ENCODE results near the gene RIC3. TPM values are rescaled to one million over a fixed set of nuclear protein-coding genes. Genes with fewer than 3 reads are reported as not detected.
A peak's percentile ranks its signal among the peaks of the same experiment; 100 is the strongest.

Gene RIC3
- total RNA-seq, 2 experiments from 2014 or later, result 7.8 to 9.4 TPM

GRCh38 chr11:8084352-8084751 lies 84.5 kb downstream of the RIC3 start:
- ChIA-PET POLR2A (no interaction called here), CTCF (no interaction called here)
- Mint-ChIP-seq H3K4me1 (ENCODE audit: low read depth) (peaks cover 3% of the 10 kb centered on the region), H3K36me3 (ENCODE audit: low read depth) (no peaks in the 10 kb centered on the region), H3K9me3 (ENCODE audit: insufficient read depth) (no peaks in the 10 kb centered on the region), H3K27me3 (ENCODE audit: low read depth) (peaks cover 36% of the 10 kb centered on the region), H3K27ac (no peak overlapping the region), H3K4me3 (no peak overlapping the region)
- ATAC-seq (no peak), DNase-seq (no peak)

GRCh38 chr11:8083871-8084281 lies 84.9 kb downstream of the RIC3 start:
- ATAC-seq (no peak), DNase-seq (no peak)
- no peaks in the 10 kb centered on the region for H3K9me3 Mint-ChIP-seq (ENCODE audit: insufficient read depth)
- H3K36me3 Mint-ChIP-seq (ENCODE audit: low read depth), result no peaks in the 10 kb centered on the region
- no peak overlapping the region for H3K4me3 Mint-ChIP-seq
- H3K27me3 Mint-ChIP-seq (ENCODE audit: low read depth), result peaks cover 39% of the 10 kb centered on the region
- peaks cover 3% of the 10 kb centered on the region for H3K4me1 Mint-ChIP-seq (ENCODE audit: low read depth)
- ChIA-PET POLR2A (no interaction called here), CTCF (no interaction called here)
- no peak overlapping the region for H3K27ac Mint-ChIP-seq

DNA sequence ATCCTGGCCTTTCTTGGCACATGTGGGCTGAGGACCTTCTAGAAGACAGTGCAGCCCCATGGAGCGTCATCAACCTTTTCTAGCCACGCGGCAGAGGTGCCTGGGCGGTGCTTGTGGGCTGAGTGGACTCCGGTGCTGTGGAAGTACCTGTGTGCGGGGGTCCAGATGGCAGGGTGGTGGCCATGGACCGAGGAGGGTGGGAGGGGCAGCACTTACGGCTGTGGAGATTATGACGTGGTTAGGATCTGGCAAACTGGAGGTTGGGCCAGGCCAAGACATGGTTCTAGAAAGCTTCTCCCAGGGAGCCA lies 85.8 kb downstream of the RIC3 start:
- DNase-seq, result no peak
- ChIA-PET POLR2A (no interaction called here), CTCF (interaction anchor here (0.7 kb wide), 1 partner anchor 16 kb away, joined by 3 read pairs; no protein-coding TSS in a partner anchor)
- H3K4me1 Mint-ChIP-seq (ENCODE audit: low read depth), result peaks cover 3% of the 10 kb centered on the region
- no peak overlapping the region for H3K4me3 Mint-ChIP-seq
- H3K27ac Mint-ChIP-seq, result no peak overlapping the region
- peaks cover 45% of the 10 kb centered on the region for H3K27me3 Mint-ChIP-seq (ENCODE audit: low read depth)
- H3K9me3 Mint-ChIP-seq (ENCODE audit: insufficient read depth), result no peaks in the 10 kb centered on the region
- H3K36me3 Mint-ChIP-seq (ENCODE audit: low read depth), result no peaks in the 10 kb centered on the region
- ATAC-seq, result no peak

DNA sequence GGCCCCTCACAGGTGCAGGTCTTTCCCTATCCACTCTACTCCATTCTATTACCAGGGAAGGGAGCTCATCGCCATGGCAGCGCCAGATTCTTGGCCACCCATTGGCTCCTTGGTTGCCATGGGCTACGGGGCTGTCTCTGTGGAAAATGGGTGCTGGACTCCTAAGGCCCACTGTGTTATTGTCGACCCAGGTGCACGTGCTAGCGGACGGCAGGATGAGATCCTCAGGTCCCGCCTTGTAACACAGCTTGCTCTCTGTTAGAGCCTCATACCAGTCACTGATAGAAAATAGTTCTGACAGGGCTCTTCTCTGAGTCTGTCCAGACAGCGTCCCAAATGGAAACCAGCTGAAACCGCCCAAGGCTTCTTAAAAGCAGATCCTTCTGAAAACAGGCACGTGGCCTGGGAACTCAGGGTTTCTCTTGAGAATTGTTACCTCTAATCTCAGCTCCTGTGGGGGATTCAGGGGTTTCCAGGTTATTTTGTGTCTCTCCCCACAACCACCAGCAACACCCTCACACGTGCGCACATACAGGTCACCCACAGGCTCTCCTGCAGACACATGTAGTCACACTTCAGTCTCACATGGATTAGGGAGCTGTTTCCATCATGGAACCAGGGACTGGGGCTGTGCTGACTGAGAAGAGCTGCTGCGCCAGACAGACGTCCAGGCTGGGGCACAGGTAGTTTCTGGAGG lies 86.3 kb downstream of the RIC3 start:
- ChIA-PET POLR2A (no interaction called here), CTCF (interaction anchor here (0.7 kb wide), 1 partner anchor 16 kb away, joined by 3 read pairs; no protein-coding TSS in a partner anchor)
- Mint-ChIP-seq H3K36me3 (ENCODE audit: low read depth) (no peaks in the 10 kb centered on the region), H3K4me1 (ENCODE audit: low read depth) (peaks cover 3% of the 10 kb centered on the region), H3K4me3 (no peak overlapping the region), H3K9me3 (ENCODE audit: insufficient read depth) (no peaks in the 10 kb centered on the region), H3K27me3 (ENCODE audit: low read depth) (peaks cover 47% of the 10 kb centered on the region), H3K27ac (no peak overlapping the region)
- ATAC-seq (no peak), DNase-seq (no peak)

GRCh38 chr11:8081591-8082250 lies 87.1 kb downstream of the RIC3 start:
- ChIA-PET POLR2A (interaction anchor here (1.4 kb wide), 1 partner anchor 11 kb away, joined by 3 read pairs; no protein-coding TSS in a partner anchor), CTCF (no interaction called here)
- peaks cover 50% of the 10 kb centered on the region for H3K27me3 Mint-ChIP-seq (ENCODE audit: low read depth)
- peak overlapping the region; percentile 17 for H3K4me3 Mint-ChIP-seq
- no peaks in the 10 kb centered on the region for H3K36me3 Mint-ChIP-seq (ENCODE audit: low read depth)
- peaks cover 3% of the 10 kb centered on the region for H3K4me1 Mint-ChIP-seq (ENCODE audit: low read depth)
- ATAC-seq, result peak; percentile 35
- DNase-seq, result no peak
- H3K27ac Mint-ChIP-seq, result no peak overlapping the region
- H3K9me3 Mint-ChIP-seq (ENCODE audit: insufficient read depth), result no peaks in the 10 kb centered on the region

- H3K9me3 Mint-ChIP-seq (ENCODE audit: insufficient read depth), result no peaks in the 10 kb centered on the region
- H3K36me3 Mint-ChIP-seq (ENCODE audit: low read depth), result no peaks in the 10 kb centered on the region
- no peak for DNase-seq
- peaks cover 3% of the 10 kb centered on the region for H3K4me1 Mint-ChIP-seq (ENCODE audit: low read depth)
- peak; percentile 63 for ATAC-seq
- H3K4me3 Mint-ChIP-seq, result peak within 1 kb of the TSS; percentile 26
- ChIA-PET CTCF (interaction anchor here (1.0 kb wide), 1 partner anchor 48 kb away, joined by 3 read pairs; no protein-coding TSS in a partner anchor), POLR2A (interaction anchor here (1.4 kb wide), 1 partner anchor 10 kb away, joined by 3 read pairs; no protein-coding TSS in a partner anchor)
- peaks cover 50% of the 10 kb centered on the region for H3K27me3 Mint-ChIP-seq (ENCODE audit: low read depth)
- no peak within 1 kb of the TSS for H3K27ac Mint-ChIP-seq
These were observed 87.9 kb downstream of the RIC3 start, which contains the start of gene TUB for GRCh38 chr11:8080674-8081590. Gene TUB, plus strand, starts transcription at chr11:8081211. Its CDS starts 300 bp downstream, at chr11:8081511.

DNA sequence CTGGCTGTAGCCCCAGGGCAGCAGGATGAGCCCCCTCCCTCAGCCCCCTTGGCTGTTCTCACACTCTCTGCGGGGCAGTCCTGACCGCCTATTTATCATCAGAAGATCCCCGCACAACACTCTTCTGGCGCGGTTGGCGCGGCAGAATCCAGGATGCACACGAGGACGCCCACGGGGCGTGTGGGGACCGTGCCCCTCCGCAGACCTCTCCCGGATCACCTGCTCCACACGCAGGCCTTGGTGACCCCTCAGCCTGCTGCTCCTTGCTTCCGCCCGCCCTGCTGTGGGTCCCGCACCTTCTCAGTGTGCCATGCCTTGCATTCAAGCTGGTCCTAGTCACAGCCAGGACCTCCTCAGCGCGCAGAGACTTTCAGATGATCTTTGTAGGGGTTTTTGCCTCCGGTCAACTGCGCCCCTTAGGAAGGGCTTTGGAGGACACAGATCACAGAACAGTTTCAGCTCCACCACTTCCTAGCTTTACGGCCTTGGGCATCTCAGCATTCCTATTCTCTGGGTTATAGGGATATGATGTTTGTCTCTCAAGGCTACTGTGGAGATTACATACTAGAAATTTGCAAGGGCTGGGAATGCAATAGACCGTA lies 88.7 kb downstream of the RIC3 start:
- ATAC-seq, result no peak
- peaks cover 3% of the 10 kb centered on the region for H3K4me1 Mint-ChIP-seq (ENCODE audit: low read depth)
- H3K27me3 Mint-ChIP-seq (ENCODE audit: low read depth), result peaks cover 52% of the 10 kb centered on the region
- ChIA-PET POLR2A (interaction anchor here (1.4 kb wide), 1 partner anchor 9 kb away, joined by 3 read pairs; no protein-coding TSS in a partner anchor), CTCF (interaction anchor here (1.0 kb wide), 1 partner anchor 47 kb away, joined by 3 read pairs; no protein-coding TSS in a partner anchor)
- no peak overlapping the region for H3K27ac Mint-ChIP-seq
- DNase-seq, result no peak
- no peaks in the 10 kb centered on the region for H3K9me3 Mint-ChIP-seq (ENCODE audit: insufficient read depth)
- H3K36me3 Mint-ChIP-seq (ENCODE audit: low read depth), result no peaks in the 10 kb centered on the region
- H3K4me3 Mint-ChIP-seq, result no peak overlapping the region

GRCh38 chr11:8079111-8079675 lies 89.6 kb downstream of the RIC3 start:
- peaks cover 52% of the 10 kb centered on the region for H3K27me3 Mint-ChIP-seq (ENCODE audit: low read depth)
- H3K9me3 Mint-ChIP-seq (ENCODE audit: insufficient read depth), result no peaks in the 10 kb centered on the region
- H3K27ac Mint-ChIP-seq, result no peak overlapping the region
- ChIA-PET POLR2A (interaction anchor here (0.6 kb wide), 1 partner anchor 10 kb away, joined by 4 read pairs; no protein-coding TSS in a partner anchor), CTCF (no interaction called here)
- H3K4me3 Mint-ChIP-seq, result no peak overlapping the region
- no peaks in the 10 kb centered on the region for H3K36me3 Mint-ChIP-seq (ENCODE audit: low read depth)
- H3K4me1 Mint-ChIP-seq (ENCODE audit: low read depth), result peaks cover 3% of the 10 kb centered on the region
- DNase-seq (no peak), ATAC-seq (no peak)

GRCh38 chr11:8075119-8075726 lies 93.6 kb downstream of the RIC3 start:
- peaks cover under 1% of the 10 kb centered on the region for H3K4me1 Mint-ChIP-seq (ENCODE audit: low read depth)
- no peak for ATAC-seq
- no peak overlapping the region for H3K4me3 Mint-ChIP-seq
- no peak overlapping the region for H3K27ac Mint-ChIP-seq
- ChIA-PET CTCF (no interaction called here), POLR2A (no interaction called here)
- H3K9me3 Mint-ChIP-seq (ENCODE audit: insufficient read depth), result no peaks in the 10 kb centered on the region
- H3K27me3 Mint-ChIP-seq (ENCODE audit: low read depth), result peaks cover 26% of the 10 kb centered on the region
- DNase-seq, result no peak
- H3K36me3 Mint-ChIP-seq (ENCODE audit: low read depth), result no peaks in the 10 kb centered on the region

DNA sequence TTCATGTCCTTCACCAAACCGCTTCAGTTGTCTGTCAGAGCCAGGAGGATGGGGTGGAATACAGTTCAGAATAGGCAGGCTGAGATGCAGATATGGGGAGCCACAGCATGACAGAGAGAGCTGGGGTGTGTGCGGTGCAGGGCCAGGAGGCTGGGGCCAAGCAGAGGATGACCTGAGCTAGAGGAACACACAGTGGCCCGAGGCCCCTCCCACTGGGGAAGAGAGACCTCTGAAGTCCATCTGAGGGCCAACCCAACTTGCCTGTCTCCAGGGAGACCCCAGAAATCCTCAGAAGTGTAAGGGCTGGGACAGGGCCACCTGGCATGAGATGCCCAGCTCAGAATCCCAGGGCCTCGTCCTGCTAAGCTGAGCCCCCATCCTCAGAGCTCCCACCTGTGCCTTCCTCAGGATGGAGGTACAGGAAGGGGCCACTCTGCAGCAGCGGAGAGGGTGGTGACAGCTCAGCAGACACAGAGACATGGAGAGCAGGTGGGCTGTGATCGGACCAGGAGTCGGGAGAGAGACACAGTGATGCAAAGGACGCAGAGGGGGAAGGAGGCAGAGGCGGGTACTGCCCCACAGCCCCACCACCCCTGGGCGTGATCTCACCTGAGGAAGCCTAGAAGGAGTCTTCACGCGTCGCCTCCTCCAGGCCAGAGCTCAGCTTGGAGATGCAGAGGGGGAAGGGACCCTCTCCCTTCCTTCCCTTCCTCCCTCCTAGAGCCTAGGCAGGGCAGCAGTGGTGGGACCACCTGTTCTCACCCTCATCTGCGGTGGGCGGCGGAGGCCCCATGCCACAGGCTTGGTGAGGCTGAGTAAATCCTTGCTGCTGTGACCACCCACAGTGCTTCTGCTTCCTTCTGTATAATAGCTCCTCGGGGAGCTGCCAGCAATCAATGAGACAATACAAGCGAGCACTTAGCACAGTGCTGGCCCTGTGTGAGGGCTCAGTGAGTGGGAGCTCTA lies 96.9 kb downstream of the RIC3 start:
- no peaks in the 10 kb centered on the region for H3K36me3 Mint-ChIP-seq (ENCODE audit: low read depth)
- ChIA-PET CTCF (interaction anchor here (1.6 kb wide), 1 partner anchor 18 kb away, joined by 5 read pairs; no protein-coding TSS in a partner anchor), POLR2A (interaction anchor here (1.4 kb wide), 1 partner anchor 9 kb away, joined by 3 read pairs; the partner anchor contains the start of gene TUB)
- H3K4me1 Mint-ChIP-seq (ENCODE audit: low read depth), result no peaks in the 10 kb centered on the region
- H3K4me3 Mint-ChIP-seq, result no peak overlapping the region
- H3K27me3 Mint-ChIP-seq (ENCODE audit: low read depth), result peaks cover 10% of the 10 kb centered on the region
- H3K27ac Mint-ChIP-seq, result no peak overlapping the region
- ATAC-seq (no peak), DNase-seq (no peak)
- H3K9me3 Mint-ChIP-seq (ENCODE audit: insufficient read depth), result no peaks in the 10 kb centered on the region

Measured in activated CD8-positive, alpha-beta T cell treated with anti-CD3 and anti-CD28 coated beads, Interleukin-2, amount 10 ng/mL, durations not matched to agents 7 days and 5 days (primary cell).